BJ (cell line): ENCODE measurements around the gene CORO2B. TPM values are rescaled to one million over a fixed set of nuclear protein-coding genes. Genes with fewer than 3 reads are reported as not detected.

Experiments
- CTCF ChIA-PET: fragments of 350-600 bp; formaldehyde crosslinking; extraction: SDS; loops from one replicate; lab custom pipeline; 2021; ENCODE audit warnings: antibody characterized with exemption, inconsistent platforms; lab: Yijun Ruan, JAX
- POLR2A ChIA-PET: fragments of 300-600 bp; sonication (Branson Sonifier 250); formaldehyde crosslinking; extraction: SDS; loops from one replicate; lab custom pipeline; 2021; ENCODE audit warnings: antibody characterized with exemption; lab: Charles Lee
- DNase-seq: peaks from one replicate; pipeline ENCODE4 v3.0.0-alpha.2; 2011; ENCODE audit warnings: low read depth
- H3K27me3 ChIP-seq: 2 replicates; pipeline ENCODE4 v1.6.0; 2011; ENCODE audit warnings: low read length; ENCODE audit not compliant: control insufficient read depth, insufficient read depth
- H3K36me3 ChIP-seq: 2 replicates; pipeline ENCODE4 v1.5.1; 2011; ENCODE audit warnings: low read length; ENCODE audit not compliant: control insufficient read depth, insufficient read depth
- H3K4me3 ChIP-seq: 2 replicates; pipeline ENCODE4 v1.5.1; 2011; ENCODE audit warnings: low read depth, mild to moderate bottlenecking, control low read depth, low read length
- polyA plus RNA-seq: library from polyadenylated mRNA; depleted of rRNA; stranded (reverse); fragments of >200 nt; gene quantifications from 2 replicates; pipeline ENCODE4 v1.2.3, GENCODE V29; 2011
- TF ChIP-seq, protein P1 (sequence below): IDR thresholded peaks from 2 replicates; pipeline ENCODE4 v1.5.1; 2011; ENCODE audit warnings: low read depth, mild to moderate bottlenecking, control low read depth, inconsistent platforms, low read length, moderate library complexity; ENCODE audit not compliant: insufficient read depth

Gene CORO2B
- polyA plus RNA-seq, 1 experiment, result 7.7 TPM

DNA sequence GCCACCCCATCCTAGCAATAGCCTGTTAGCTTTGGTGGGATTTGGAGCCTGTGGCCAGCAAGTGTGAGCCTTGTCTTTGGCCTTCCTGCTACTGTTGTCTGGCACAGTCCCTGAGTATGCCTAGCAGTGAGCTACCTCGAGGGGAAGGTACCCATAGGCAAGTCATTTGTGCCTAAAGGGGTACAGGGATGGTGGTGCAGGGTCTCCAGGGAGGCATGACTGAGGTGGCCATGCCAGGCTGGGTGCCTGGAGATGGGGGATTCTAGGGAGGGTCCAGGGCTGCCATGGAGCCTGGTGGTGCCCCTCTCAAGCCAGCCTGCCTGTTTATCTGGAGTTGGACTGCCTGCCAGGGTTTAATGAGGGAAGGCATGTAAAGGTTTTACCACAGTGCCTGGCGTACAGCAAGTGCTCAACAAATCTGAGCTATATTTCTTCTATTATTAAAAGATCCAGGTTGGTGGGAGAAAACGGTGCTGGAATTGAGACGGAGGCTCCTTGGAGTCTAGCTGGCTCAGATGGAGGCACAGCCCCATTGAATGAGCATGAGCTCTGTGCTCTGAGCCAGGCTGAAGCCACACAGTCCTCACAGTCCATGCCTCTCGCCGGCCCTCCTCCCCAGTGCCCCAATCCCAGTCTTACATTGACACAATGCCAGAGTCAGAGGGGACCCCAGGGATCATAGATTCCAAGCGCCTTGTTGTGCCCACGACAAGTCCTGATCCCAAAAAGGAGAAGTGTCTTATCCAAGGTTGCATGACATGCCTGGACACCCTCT lies 76.2 kb downstream of the CORO2B start:
- DNase-seq, result no peak
- ChIA-PET POLR2A (no interaction called here), CTCF (interaction anchor here (1.6 to 2.7 kb wide), 2 partner anchors 11 to 14 kb away, joined by 4 to 7 read pairs; no protein-coding TSS in a partner anchor)
- no peak overlapping the region for H3K4me3 ChIP-seq
- H3K27me3 ChIP-seq, result no peaks in the 10 kb centered on the region
- no peaks in the 10 kb centered on the region for H3K36me3 ChIP-seq
- TF ChIP-seq, protein P1, sequence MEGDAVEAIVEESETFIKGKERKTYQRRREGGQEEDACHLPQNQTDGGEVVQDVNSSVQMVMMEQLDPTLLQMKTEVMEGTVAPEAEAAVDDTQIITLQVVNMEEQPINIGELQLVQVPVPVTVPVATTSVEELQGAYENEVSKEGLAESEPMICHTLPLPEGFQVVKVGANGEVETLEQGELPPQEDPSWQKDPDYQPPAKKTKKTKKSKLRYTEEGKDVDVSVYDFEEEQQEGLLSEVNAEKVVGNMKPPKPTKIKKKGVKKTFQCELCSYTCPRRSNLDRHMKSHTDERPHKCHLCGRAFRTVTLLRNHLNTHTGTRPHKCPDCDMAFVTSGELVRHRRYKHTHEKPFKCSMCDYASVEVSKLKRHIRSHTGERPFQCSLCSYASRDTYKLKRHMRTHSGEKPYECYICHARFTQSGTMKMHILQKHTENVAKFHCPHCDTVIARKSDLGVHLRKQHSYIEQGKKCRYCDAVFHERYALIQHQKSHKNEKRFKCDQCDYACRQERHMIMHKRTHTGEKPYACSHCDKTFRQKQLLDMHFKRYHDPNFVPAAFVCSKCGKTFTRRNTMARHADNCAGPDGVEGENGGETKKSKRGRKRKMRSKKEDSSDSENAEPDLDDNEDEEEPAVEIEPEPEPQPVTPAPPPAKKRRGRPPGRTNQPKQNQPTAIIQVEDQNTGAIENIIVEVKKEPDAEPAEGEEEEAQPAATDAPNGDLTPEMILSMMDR, result no peak

DNA sequence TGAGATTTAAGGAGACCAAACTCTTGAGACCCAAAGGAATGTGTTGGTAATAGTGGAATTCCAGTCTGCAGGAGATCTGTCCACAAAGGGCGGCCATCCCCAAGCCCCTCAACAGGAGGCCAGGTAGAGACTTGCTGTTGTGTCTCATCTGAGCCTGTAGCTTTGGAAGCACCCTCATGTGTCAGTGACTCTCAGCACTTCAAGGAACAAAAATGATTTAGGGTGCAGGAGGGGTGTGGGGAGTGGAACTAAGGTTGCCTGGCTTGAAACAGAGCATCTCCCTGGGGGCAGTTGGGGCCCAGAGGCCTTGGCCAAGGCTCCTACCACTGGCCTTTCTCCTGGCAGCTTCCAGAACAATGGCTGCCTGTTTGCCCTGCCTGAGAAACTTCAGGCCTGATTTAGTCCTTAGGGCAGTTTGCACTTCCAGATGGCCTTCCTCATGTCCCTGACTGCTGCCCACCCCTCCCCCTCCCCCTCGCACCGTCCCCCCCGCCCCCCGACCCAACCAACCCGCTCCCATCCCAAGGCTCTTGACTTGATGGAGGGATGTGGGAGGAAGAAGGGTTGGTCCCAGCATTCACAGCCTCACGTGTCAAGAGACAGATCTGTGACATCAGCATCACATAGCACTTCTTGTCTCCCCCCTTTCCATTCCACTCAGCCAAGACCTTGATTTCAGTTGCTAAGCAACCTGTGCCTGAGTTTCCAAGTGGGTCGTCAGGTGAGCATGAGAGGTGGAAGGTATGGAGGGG lies 77.1 kb downstream of the CORO2B start:
- H3K36me3 ChIP-seq, result no peaks in the 10 kb centered on the region
- no peak for DNase-seq
- no peaks in the 10 kb centered on the region for H3K27me3 ChIP-seq
- ChIA-PET POLR2A (no interaction called here), CTCF (interaction anchor here (2.7 kb wide), 1 partner anchor 12 kb away, joined by 7 read pairs; no protein-coding TSS in a partner anchor)
- TF ChIP-seq, protein P1, result no peak
- H3K4me3 ChIP-seq, result no peak overlapping the region

DNA sequence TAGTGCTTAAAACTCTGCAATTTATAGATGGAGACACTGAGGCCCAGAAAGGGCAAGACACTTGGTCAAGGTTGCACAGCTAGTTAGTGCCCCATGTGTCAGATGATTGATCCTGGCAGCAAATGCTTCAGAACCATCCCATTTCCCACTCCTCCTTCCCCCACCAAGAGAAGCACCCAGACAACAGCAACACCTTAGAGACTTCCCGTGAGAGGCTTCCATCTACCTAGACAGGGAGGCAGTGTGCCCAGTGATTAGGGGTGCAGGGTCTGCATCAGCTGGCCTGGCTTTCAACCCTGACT lies 77.6 kb downstream of the CORO2B start:
- Histone ChIP-seq H3K36me3 (no peaks in the 10 kb centered on the region), H3K4me3 (no peak overlapping the region), H3K27me3 (no peaks in the 10 kb centered on the region)
- CTCF ChIA-PET, result no interaction called here
- POLR2A ChIA-PET, result no interaction called here
- DNase-seq, result no peak
- TF ChIP-seq, protein P1, result no peak

DNA sequence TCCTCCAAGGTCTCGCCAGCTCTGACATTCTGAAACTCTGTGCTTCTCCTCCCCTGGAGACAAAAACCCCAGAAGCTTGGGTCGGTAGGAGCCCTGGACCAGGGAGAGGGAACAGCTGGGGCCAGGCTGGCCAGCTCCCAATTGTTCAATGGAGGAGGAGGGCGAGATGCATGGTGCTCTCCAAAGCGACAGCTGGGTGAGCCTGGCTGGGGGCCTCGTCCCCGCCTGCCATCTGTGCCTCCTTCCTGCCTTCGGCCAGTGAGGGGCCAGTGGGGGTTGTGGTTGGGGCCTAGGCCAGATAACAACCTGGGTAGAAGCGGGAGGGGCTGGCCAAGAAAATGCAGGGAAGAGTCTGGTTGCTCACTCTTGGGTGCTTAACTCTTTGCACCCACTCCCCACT lies 79.4 kb downstream of the CORO2B start:
- DNase-seq, result no peak
- CTCF ChIA-PET, result interaction anchor here (1.3 to 6.8 kb wide), 4 partner anchors 14 to 108 kb away, joined by 3 to 50 read pairs (median 5); no protein-coding TSS in a partner anchor
- TF ChIP-seq, protein P1, result no peak
- Histone ChIP-seq H3K36me3 (no peaks in the 10 kb centered on the region), H3K4me3 (no peak overlapping the region), H3K27me3 (no peaks in the 10 kb centered on the region)
- POLR2A ChIA-PET, result no interaction called here
